ENCODE results near the gene BUD23.
A peak's percentile ranks its signal among the peaks of the same experiment; 100 is the strongest.

DNA sequence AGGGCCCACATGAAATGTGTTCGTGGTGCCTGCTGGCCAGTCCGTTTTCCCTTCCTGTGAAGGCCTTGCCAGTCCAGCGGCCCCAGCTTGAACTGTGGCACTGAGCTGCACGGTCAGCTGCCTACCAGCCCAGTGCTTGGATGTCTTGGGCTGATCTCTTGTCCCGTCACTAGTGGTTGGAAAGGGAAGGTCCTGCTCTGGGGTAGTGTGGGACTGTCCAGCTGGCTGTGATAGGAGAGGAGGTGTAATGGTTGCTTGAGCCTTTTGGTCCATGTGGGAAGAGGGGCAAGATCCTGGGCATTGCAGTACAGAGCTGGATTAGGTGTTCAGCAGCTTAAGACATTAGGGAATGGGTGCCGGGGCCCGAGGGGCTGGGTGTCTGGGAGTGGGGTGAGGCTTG lies 15.0 kb downstream of the BUD23 start:
- TF ChIP-seq, protein P1, sequence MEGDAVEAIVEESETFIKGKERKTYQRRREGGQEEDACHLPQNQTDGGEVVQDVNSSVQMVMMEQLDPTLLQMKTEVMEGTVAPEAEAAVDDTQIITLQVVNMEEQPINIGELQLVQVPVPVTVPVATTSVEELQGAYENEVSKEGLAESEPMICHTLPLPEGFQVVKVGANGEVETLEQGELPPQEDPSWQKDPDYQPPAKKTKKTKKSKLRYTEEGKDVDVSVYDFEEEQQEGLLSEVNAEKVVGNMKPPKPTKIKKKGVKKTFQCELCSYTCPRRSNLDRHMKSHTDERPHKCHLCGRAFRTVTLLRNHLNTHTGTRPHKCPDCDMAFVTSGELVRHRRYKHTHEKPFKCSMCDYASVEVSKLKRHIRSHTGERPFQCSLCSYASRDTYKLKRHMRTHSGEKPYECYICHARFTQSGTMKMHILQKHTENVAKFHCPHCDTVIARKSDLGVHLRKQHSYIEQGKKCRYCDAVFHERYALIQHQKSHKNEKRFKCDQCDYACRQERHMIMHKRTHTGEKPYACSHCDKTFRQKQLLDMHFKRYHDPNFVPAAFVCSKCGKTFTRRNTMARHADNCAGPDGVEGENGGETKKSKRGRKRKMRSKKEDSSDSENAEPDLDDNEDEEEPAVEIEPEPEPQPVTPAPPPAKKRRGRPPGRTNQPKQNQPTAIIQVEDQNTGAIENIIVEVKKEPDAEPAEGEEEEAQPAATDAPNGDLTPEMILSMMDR (IDR thresholded peaks at IDR 0.05 in 8 of 11, conservative IDR thresholded peaks at IDR 0.05 in 3 of 11): no peak
- TF ChIP-seq POLR2AphosphoS5 (IDR thresholded peaks at IDR 0.05) (peak in 1 of 3 donors; percentile 11), POLR2A (IDR thresholded peaks at IDR 0.05) (no peak)

All from spleen (tissue), 7 donors.